HG03460 (cell line): ENCODE results near the gene FCAR.
"Not testable (repeated sequence)": the region's sequence is repeated elsewhere in the genome, so short reads cannot be mapped to it uniquely, and the experiment has no call there.

ENCODE experiments used
- ATAC-seq: cut with Tn5 transposase; IDR thresholded peaks from one replicate; pipeline ENCODE4 v1.9.1; 2021; ENCODE audit not compliant: unreplicated experiment

The FCAR gene

DNA sequence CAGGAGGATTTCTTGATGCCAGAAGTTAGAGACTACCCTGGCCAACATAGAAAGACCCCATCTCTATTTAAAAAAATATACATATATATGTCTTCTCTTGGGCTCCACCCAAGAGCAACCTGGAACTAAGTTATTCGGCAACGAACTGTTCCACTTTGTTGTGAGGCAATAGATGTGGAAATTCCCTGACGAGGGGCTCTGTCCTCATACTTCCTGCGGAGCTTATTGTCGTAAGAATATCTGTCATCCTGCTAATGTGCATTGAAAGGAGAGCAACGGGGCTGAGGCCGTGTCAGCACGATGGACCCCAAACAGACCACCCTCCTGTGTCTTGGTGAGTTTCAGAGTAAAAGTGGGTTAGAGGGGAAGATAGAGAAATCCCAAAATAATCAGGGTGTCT is at the start of gene FCAR:
Gene FCAR, plus strand, starts transcription at position 246 of the 400 bp plus-strand sequence. Its CDS starts 55 bp downstream, at position 301.
- no peak for ATAC-seq

DNA sequence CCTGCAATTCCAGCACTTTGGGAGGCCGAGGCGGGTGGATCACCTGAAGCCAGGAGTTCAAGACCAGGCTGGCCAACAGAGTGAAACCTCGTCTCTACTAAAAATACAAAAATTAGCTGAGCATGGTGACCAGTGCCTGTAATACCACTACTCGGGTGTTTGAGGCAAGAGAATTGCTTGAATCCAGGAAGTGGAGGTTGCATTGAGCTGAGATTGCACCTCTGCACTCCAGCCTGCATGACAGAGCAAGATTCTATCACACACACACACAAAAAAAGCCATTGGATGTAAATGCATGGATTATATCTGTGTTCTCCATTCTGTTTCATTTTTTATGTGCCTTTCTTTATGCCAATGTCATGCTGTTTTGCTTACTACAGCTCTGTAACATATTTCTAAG is 49.6 kb upstream of the FCAR start:
- ATAC-seq, result not testable (repeated sequence)

DNA sequence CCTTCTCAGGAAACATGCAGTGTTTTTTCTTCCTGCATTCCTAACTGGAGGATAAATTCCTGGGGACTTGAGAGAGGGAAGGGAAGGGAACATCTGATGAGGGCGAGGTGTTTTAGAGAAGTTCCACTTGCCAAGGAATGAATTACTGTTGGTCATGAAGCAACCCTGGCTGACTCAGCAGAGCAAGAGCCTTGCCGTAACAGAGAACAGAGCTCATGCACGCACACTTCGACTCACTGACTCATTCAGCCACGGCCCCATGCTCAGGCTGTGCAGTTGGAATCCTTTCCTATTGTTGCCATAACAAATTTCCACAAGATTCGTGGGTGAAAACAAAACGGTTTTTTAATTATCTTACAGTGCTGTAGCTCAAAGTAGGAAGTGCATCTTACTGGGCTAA is 48.7 kb upstream of the FCAR start:
- ATAC-seq, result not testable (repeated sequence)

DNA sequence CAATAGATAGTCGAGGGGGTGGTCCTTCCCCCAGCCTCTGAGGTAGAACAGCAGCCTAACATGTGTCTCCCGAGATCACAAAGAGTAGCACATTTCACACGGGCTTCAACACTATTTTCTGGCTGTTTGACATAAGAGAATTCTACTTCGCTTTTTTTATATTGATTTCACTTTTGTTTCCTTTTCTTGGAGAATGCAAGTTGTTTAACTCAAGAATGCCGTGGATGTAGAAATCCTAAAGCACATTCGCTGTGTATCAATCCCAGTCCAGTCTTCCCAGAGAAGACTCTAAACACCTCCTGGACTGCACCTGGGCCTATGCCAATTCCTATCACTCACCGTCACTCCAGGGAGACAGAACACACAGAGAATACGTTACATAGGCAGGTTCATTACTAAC is 46.0 kb upstream of the FCAR start:
- not testable (repeated sequence) for ATAC-seq

DNA sequence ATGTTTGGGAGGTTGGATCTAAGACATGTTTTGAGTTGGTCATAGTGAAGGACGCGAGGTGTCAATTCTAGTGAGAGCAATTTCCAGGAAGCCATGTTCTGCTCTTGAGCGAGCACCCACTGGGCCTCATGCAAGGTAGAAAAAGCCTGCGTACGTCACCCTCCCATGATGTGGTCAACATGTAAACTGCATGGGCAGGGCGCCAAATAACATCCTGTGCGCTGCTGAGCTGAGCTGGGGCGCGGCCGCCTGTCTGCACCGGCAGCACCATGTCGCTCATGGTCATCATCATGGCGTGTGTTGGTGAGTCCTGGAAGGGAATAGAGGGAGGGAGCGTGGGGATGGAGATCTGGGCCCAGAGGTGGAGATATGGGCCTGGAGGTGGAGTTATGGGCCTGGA is 41.5 kb upstream of the FCAR start, which contains the start of gene KIR2DS4:
Gene KIR2DS4, plus strand, starts transcription at position 181 of the 400 bp plus-strand sequence.
- not testable (repeated sequence) for ATAC-seq

DNA sequence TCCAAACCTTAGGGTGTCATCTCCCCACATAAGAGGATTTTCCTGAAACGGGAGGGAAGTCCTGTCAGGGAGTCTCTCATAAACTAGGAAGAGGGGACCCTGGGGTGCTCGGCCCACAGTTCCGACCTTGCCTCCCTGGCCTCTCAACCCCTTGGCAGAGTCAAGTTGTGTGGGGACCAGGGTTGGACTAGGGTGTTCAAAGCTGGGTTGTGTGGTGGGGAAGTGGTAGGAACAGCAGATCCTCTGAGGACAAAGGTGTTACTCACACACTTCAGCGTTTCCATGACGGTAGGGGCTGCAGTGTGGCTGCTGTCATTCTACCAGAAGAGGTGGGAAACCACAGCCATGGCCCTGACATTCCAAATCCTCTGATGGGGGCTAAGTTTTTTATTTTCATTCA is 38.9 kb upstream of the FCAR start:
- ATAC-seq, result not testable (repeated sequence)

DNA sequence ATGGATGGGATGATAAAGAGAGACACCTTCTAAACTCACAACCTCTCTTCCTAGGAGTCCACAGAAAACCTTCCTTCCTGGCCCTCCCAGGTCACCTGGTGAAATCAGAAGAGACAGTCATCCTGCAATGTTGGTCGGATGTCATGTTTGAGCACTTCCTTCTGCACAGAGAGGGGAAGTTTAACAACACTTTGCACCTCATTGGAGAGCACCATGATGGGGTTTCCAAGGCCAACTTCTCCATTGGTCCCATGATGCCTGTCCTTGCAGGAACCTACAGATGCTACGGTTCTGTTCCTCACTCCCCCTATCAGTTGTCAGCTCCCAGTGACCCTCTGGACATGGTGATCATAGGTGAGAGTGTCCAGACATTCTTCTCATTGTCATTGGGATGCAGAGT is 36.5 kb upstream of the FCAR start:
- not testable (repeated sequence) for ATAC-seq

DNA sequence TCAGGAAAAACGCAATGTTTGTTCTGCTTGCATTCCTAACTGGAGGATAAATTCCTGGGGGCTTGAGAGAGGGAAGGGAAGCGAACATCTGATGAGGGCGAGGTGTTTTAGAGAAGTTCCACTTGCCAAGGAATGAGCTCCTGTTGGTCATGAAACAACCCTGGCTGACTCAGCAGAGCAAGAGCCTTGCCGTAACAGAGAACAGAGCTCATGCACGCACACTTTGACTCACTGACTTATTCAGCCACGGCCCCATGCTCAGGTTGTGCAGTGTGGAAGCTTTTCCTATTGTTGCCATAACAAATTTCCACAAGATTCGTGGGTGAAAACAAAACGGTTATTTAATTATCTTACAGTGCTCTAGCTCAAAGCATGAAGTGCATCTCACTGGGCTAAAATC is 30.9 kb upstream of the FCAR start:
- not testable (repeated sequence) for ATAC-seq

DNA sequence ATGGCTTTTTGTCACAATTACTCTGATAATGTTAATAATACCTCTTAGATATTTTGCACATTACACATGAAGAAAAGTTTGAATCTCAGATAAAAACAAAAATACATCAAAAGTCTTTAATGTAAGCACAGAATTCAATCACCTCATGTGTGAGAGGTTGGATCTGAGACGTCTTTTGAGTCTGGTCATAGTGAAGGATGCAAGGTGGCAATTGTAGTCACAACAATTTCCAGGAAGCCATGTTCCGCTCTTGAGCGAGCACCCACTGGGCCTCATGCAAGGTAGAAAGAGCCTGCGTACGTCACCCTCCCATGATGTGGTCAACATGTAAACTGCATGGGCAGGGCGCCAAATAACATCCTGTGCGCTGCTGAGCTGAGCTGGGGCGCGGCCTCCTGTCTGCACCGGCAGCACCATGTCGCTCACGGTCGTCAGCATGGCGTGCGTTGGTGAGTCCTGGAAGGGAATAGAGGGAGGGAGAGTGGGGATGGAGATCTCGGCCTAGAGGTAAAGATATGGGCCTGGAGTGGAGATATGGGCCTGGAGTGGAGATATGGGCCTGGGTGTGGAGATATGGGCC is 23.9 kb upstream of the FCAR start, which contains the start of gene KIR3DL2:
Gene KIR3DL2, plus strand, starts transcription at position 383 of the 580 bp plus-strand sequence. Its CDS starts 33 bp downstream, at position 416.
- ATAC-seq, result not testable (repeated sequence)

DNA sequence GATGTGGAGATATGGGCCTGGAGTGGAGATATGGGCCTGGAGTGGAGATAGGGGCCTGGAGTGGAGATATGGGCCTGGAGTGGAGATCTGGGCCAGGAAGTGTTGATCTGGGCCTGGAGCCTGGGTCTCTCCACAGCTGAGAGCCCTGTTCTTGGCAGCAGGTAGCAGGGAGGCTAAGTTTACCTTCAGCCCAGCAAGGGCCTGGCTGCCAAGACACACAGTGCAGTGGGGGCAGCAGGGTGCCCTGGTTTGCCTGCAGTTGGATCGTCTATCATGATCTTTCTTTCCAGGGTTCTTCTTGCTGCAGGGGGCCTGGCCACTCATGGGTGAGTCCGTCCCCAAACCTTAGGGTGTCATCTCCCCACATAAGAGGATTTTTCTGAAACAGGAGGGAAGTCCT is 23.1 kb upstream of the FCAR start:
- ATAC-seq, result no peak

DNA sequence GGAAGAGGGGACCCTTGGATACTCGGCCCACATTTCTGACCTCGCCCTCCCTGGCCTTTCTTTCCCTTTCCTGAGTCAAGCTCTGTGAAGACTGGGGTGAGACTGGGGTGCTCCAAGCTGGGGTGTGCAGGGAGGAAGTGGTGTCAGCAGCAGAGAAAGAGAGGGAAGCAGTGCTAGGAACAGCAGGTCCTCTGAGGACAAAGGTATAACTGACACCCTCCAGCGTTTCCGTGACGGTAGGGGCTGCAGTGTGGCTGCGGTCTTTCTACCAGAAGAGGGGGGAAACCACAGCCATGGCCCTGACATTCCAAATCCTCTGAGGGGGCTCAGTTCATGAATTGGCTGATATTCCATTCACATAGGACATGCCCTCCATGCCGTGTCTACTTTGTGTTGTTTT is 22.7 kb upstream of the FCAR start:
- ATAC-seq, result no peak

DNA sequence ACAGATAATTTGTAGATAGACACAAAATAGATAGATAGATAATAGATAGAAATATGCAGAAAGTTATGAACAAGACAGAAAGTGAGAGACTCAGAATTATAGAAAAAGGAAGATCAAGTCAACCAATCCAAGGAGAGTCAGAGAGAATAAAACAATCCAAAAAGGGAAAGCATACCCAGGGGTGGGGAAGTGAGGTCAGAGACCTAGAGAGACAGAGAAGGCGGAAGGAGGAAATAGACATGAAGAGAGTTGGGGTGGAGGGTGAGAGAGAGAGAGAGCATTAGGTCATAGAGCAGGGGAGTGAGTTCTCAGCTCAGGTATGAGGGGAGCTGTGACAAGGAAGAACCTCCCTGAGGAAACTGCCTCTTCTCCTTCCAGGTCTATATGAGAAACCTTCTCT is 18.8 kb upstream of the FCAR start:
- ATAC-seq, result not testable (repeated sequence)

DNA sequence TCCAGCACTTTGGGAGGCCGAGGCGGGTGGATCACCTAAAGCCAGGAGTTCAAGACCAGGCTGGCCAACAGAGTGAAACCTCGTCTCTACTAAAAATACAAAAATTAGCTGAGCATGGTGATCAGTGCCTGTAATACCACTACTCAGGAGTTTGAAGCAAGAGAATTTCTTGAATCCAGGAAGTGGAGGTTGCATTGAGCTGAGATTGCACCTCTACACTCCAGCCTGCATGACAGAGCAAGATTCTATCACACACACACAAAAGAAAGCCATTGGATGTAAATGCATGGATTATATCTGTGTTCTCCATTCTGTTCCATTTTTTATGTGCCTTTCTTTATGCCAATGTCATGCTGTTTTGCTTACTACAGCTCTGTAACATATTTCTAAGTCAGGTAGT is 15.6 kb upstream of the FCAR start:
- not testable (repeated sequence) for ATAC-seq

DNA sequence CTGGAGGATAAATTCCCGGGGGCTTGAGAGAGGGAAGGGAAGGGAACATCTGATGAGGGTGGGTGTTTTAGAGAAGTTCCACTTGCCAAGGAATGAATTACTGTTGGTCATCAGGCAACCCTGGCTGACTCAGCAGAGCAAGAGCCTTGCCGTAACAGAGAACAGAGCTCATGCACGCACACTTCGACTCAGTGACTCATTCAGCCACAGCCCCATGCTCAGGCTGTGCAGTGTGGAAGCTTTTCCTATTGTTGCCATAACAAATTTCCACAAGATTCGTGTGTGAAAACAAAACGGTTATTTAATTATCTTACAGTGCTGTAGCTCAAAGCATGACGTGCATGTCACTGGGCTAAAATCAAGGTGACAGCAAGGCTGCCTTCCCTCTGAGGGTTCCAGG is 14.6 kb upstream of the FCAR start:
- ATAC-seq, result not testable (repeated sequence)

DNA sequence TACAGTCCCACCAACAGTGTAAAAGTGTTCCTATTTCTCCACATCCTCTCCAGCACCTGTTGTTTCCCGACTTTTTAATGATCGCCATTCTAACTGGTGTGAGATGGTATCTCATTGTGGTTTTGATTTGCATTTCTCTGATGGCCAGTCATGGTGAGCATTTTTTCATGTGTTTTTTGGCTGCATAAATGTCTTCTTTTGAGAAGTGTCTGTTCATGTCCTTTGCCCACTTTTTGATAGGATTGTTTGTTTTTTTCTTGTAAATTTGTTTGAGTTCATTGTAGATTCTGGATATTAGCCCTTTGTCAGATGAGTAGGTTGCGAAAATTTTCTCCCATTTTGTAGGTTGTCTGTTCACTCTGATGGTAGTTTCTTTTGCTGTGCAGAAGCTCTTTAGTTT is 10.6 kb upstream of the FCAR start:
- not testable (repeated sequence) for ATAC-seq

DNA sequence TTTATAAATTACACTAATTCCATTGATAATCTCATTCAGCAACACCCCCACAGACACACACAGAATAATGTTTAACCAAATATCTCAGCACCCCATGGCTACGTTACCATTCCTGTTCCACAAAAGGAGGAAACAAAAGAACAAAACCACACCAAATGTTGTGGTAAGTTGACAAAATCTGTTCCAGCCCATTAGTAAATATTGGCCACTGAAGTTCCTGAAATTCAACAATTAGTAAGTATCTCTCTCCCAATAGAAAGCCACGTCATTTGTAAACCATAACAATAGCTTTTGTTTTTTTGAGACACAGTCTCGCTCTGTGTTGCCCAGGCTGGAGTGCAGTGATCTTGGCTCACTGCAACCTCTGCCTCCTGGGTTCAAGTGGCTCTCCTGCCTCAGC is 2.3 kb upstream of the FCAR start:
- no peak for ATAC-seq

DNA sequence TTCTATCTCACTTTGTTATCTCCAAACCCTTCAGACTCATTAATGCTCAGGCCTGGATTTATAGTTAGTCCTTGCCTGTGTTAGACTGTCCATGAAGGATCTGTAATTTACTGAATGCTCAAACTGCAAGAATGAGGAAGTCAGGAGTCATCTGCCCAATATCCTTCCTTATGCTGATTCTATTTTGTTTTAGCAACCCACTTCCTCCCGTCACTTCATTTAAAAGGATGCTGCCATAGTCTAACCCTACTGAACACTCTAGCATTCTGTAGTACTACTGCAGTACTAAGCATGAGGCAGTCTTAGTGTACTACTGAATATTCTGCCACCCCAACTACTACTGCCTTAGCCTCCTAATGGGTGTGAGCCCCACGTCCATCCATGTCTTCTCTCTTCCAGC is 1.5 kb downstream of the FCAR start:
- no peak for ATAC-seq

DNA sequence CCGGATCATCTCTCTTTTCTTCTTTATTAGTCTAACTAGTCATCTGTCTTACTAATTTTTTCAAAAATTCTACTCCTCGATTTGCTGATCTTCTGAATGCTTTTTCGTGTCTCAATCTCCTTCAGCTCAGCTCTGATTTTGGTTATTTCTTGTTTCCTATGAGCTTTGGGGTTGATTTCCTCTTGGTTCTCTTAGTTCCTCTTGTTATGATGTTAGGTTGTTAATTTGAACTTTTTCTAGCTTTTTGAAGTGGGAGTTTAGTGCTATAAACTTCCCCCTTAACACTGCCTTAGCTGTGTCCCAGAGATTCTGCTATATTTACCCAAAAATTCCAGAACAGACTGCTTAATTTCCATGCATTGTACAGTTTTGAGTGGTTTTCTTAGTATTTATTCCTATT is 3.4 kb downstream of the FCAR start:
- ATAC-seq, result no peak

DNA sequence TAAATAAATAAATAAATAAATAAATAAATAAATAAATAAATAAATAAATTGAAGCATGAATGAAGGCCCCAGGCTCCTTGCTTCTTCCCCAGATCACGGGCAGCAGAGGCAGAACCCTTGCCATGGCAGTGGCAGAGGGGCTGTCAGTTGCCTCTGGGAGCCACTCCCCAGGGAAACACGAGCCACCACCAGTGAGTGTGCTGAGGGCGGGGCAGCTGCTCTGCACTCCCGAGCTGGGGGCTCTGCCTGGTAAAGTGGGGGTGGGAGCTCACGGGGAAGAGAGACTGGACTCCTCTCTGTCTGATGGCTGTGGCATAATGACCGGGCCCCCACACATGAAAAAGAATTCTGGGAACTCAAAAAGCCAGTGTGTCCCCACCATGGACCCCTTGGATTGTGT is 7.8 kb downstream of the FCAR start:
- no peak for ATAC-seq

DNA sequence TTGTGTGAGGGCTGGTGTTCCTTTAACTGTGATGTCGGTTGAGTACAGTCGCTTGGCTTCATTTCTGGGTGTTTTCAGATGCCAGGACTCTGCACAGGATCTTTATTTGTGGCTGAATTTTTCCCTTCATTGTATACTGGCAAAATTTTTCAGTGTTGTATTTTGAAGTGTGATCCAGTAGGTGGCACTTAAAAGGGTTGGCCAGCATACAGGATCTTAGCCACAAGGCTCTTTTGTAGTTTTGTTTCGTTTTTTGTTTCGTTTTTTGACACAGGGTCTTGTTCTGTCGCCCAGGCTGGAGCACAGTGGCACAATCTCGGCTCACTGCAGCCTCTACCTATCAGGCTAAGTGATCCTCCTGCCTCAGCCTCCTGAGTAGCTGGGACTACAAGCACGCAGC is 8.7 kb downstream of the FCAR start:
- no peak for ATAC-seq

DNA sequence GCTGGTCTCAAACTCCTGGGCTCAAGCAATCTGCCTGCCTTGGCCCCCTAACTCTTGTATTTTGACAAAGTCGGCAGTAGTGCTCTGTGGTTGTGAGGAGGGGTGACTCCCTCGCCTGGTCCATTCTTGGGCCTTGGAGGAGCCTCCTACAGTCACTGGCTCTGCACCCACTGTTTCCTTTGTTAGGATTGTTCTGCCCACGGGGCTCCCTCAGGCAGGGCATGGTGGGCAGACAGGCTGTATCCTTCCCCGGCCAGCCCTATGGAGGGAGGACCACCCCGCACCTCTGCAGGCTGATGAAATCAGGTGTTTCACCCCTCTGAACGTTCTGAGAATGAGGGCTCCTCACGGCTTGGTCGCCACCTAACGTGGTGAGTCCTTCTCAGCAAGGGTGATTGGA is 9.2 kb downstream of the FCAR start:
- ATAC-seq, result no peak

DNA sequence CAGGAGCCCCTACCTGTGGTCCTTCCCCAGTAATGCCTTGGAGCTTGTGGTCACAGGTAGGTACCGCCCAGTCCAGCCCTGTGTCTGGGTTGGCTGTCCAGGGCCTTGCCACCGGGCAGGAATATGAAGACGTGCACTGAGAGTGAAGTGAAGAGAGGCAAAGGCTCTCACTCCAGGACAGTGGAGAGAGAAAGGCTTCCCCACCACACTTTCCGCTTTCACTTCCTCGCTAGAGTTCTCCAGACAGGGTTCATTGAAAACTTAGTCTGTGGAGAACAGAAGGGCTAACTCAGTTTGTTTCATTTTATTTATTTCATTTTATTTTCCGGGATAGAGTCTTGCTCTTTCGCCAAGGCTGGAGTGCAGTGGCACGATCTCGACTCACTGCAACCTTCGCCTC is 14.2 kb downstream of the FCAR start:
- no peak for ATAC-seq

DNA sequence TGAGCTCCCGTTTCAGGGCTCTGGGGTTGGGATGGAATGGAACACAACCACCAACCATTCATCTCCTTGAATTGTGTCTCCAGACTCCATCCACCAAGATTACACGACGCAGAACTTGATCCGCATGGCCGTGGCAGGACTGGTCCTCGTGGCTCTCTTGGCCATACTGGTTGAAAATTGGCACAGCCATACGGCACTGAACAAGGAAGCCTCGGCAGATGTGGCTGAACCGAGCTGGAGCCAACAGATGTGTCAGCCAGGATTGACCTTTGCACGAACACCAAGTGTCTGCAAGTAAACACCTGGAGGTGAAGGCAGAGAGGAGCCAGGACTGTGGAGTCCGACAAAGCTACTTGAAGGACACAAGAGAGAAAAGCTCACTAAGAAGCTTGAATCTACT is 15.5 kb downstream of the FCAR start:
- no peak for ATAC-seq
